Measurements from ENCODE around the gene RWDD4.

Gene RWDD4

GRCh38 chr4:183659029-183659871 is at the start of gene RWDD4, which contains the start of gene TRAPPC11:
Gene RWDD4 (minus strand): TSS chr4:183659185. CDS start chr4:183658952, 233 bp downstream.
Gene TRAPPC11 (plus strand): TSS chr4:183659293. CDS start chr4:183663868, 4,575 bp downstream.
- H3K27me3 ChIP-seq (ENCODE audit: control insufficient read depth, insufficient read depth, low read length) = no peaks in the 10 kb centered on the region
- peak within 1 kb of the TSS; percentile 92; the same call in 1 of the 2 replicates for H3K4me3 ChIP-seq (ENCODE audit: low read length)
- no peaks in the 10 kb centered on the region; the same call in 1 of the 2 replicates for H3K4me1 ChIP-seq (ENCODE audit: control insufficient read depth, insufficient read depth, low read length)
- no peaks in the 10 kb centered on the region for H3K9me3 ChIP-seq (ENCODE audit: control insufficient read depth, insufficient read depth, low read length)
- no CpG with 5 or more reads among the region's 63 CpGs for WGBS (ENCODE audit: insufficient coverage, insufficient read length)
- H3K27ac ChIP-seq (ENCODE audit: low read length) = no peak within 1 kb of the TSS
- no peaks in the 10 kb centered on the region for H3K36me3 ChIP-seq (ENCODE audit: control insufficient read depth, insufficient read depth, low read length)
- DNase-seq (ENCODE audit: low read depth, low spot score) = peak; percentile 80

GRCh38 chr4:183702492-183702891 is 43.5 kb upstream of the RWDD4 start:
- Histone ChIP-seq H3K27me3 (ENCODE audit: control insufficient read depth, insufficient read depth, low read length) (no peaks in the 10 kb centered on the region), H3K36me3 (ENCODE audit: control insufficient read depth, insufficient read depth, low read length) (peaks cover 3% of the 10 kb centered on the region; the same call in 1 of the 2 replicates), H3K9me3 (ENCODE audit: control insufficient read depth, insufficient read depth, low read length) (no peaks in the 10 kb centered on the region), H3K4me3 (ENCODE audit: low read length) (no peak overlapping the region), H3K27ac (ENCODE audit: low read length) (no peak overlapping the region), H3K4me1 (ENCODE audit: control insufficient read depth, insufficient read depth, low read length) (no peaks in the 10 kb centered on the region)
- no peak for DNase-seq (ENCODE audit: low read depth, low spot score)
- WGBS (ENCODE audit: insufficient coverage, insufficient read length) = no CpG with 5 or more reads among the region's 1 CpG

GRCh38 chr4:183700407-183700806 is 41.4 kb upstream of the RWDD4 start:
- H3K36me3 ChIP-seq (ENCODE audit: control insufficient read depth, insufficient read depth, low read length) = peaks cover 3% of the 10 kb centered on the region; the same call in 1 of the 2 replicates
- no peak overlapping the region for H3K27ac ChIP-seq (ENCODE audit: low read length)
- no CpG with 5 or more reads among the region's 4 CpGs for WGBS (ENCODE audit: insufficient coverage, insufficient read length)

GRCh38 chr4:183698909-183699308 is 39.9 kb upstream of the RWDD4 start:
- no peaks in the 10 kb centered on the region for H3K9me3 ChIP-seq (ENCODE audit: control insufficient read depth, insufficient read depth, low read length)
- no peaks in the 10 kb centered on the region for H3K4me1 ChIP-seq (ENCODE audit: control insufficient read depth, insufficient read depth, low read length)
- H3K36me3 ChIP-seq (ENCODE audit: control insufficient read depth, insufficient read depth, low read length) = peaks cover 3% of the 10 kb centered on the region; the same call in 1 of the 2 replicates
- no peaks in the 10 kb centered on the region for H3K27me3 ChIP-seq (ENCODE audit: control insufficient read depth, insufficient read depth, low read length)
- no peak overlapping the region for H3K4me3 ChIP-seq (ENCODE audit: low read length)
- no peak overlapping the region for H3K27ac ChIP-seq (ENCODE audit: low read length)
- DNase-seq (ENCODE audit: low read depth, low spot score) = no peak

More at GRCh38 chr4:183700407-183700806, 41.4 kb upstream of the RWDD4 start:
- Histone ChIP-seq H3K4me1 (ENCODE audit: control insufficient read depth, insufficient read depth, low read length) (no peaks in the 10 kb centered on the region), H3K9me3 (ENCODE audit: control insufficient read depth, insufficient read depth, low read length) (no peaks in the 10 kb centered on the region), H3K4me3 (ENCODE audit: low read length) (no peak overlapping the region), H3K27me3 (ENCODE audit: control insufficient read depth, insufficient read depth, low read length) (no peaks in the 10 kb centered on the region)
- no peak for DNase-seq (ENCODE audit: low read depth, low spot score)

- H3K9me3 ChIP-seq (ENCODE audit: control insufficient read depth, insufficient read depth, low read length) = no peaks in the 10 kb centered on the region
- H3K27me3 ChIP-seq (ENCODE audit: control insufficient read depth, insufficient read depth, low read length) = no peaks in the 10 kb centered on the region
- no peaks in the 10 kb centered on the region for H3K4me1 ChIP-seq (ENCODE audit: control insufficient read depth, insufficient read depth, low read length)
- H3K27ac ChIP-seq (ENCODE audit: low read length) = no peak overlapping the region
- H3K4me3 ChIP-seq (ENCODE audit: low read length) = no peak overlapping the region
- DNase-seq (ENCODE audit: low read depth, low spot score) = no peak
- no peaks in the 10 kb centered on the region for H3K36me3 ChIP-seq (ENCODE audit: control insufficient read depth, insufficient read depth, low read length)
These were observed 32.9 kb upstream of the RWDD4 start for GRCh38 chr4:183691897-183692296.

- Histone ChIP-seq H3K4me1 (ENCODE audit: control insufficient read depth, insufficient read depth, low read length) (no peaks in the 10 kb centered on the region), H3K9me3 (ENCODE audit: control insufficient read depth, insufficient read depth, low read length) (no peaks in the 10 kb centered on the region), H3K36me3 (ENCODE audit: control insufficient read depth, insufficient read depth, low read length) (no peaks in the 10 kb centered on the region; the same call in 1 of the 2 replicates), H3K27me3 (ENCODE audit: control insufficient read depth, insufficient read depth, low read length) (no peaks in the 10 kb centered on the region), H3K4me3 (ENCODE audit: low read length) (no peak overlapping the region), H3K27ac (ENCODE audit: low read length) (no peak overlapping the region)
- no peak for DNase-seq (ENCODE audit: low read depth, low spot score)
These were observed 32.0 kb upstream of the RWDD4 start for GRCh38 chr4:183691006-183691405.

- Histone ChIP-seq H3K36me3 (ENCODE audit: control insufficient read depth, insufficient read depth, low read length) (no peaks in the 10 kb centered on the region; the same call in 1 of the 2 replicates), H3K4me3 (ENCODE audit: low read length) (no peak overlapping the region), H3K27me3 (ENCODE audit: control insufficient read depth, insufficient read depth, low read length) (no peaks in the 10 kb centered on the region), H3K27ac (ENCODE audit: low read length) (no peak overlapping the region), H3K9me3 (ENCODE audit: control insufficient read depth, insufficient read depth, low read length) (no peaks in the 10 kb centered on the region), H3K4me1 (ENCODE audit: control insufficient read depth, insufficient read depth, low read length) (no peaks in the 10 kb centered on the region)
- WGBS (ENCODE audit: insufficient coverage, insufficient read length) = 100% methylated on average over 1 of the region's 6 CpGs
- DNase-seq (ENCODE audit: low read depth, low spot score) = no peak
These were observed 29.2 kb upstream of the RWDD4 start for GRCh38 chr4:183688216-183688615.

- no peaks in the 10 kb centered on the region; the same call in 1 of the 2 replicates for H3K36me3 ChIP-seq (ENCODE audit: control insufficient read depth, insufficient read depth, low read length)
These were observed 27.5 kb upstream of the RWDD4 start for GRCh38 chr4:183686461-183686860.

GRCh38 chr4:183681119-183681518 is 22.1 kb upstream of the RWDD4 start:
- no peaks in the 10 kb centered on the region for H3K9me3 ChIP-seq (ENCODE audit: control insufficient read depth, insufficient read depth, low read length)
- no peaks in the 10 kb centered on the region; the same call in 1 of the 2 replicates for H3K36me3 ChIP-seq (ENCODE audit: control insufficient read depth, insufficient read depth, low read length)
- DNase-seq (ENCODE audit: low read depth, low spot score) = no peak
- no CpG with 5 or more reads among the region's 4 CpGs for WGBS (ENCODE audit: insufficient coverage, insufficient read length)
- H3K4me3 ChIP-seq (ENCODE audit: low read length) = no peak overlapping the region
- no peaks in the 10 kb centered on the region for H3K4me1 ChIP-seq (ENCODE audit: control insufficient read depth, insufficient read depth, low read length)
- H3K27ac ChIP-seq (ENCODE audit: low read length) = no peak overlapping the region
- H3K27me3 ChIP-seq (ENCODE audit: control insufficient read depth, insufficient read depth, low read length) = no peaks in the 10 kb centered on the region

More at GRCh38 chr4:183686461-183686860, 27.5 kb upstream of the RWDD4 start:
- no peak overlapping the region for H3K27ac ChIP-seq (ENCODE audit: low read length)
- no peaks in the 10 kb centered on the region for H3K27me3 ChIP-seq (ENCODE audit: control insufficient read depth, insufficient read depth, low read length)
- H3K4me1 ChIP-seq (ENCODE audit: control insufficient read depth, insufficient read depth, low read length) = no peaks in the 10 kb centered on the region
- H3K4me3 ChIP-seq (ENCODE audit: low read length) = no peak overlapping the region
- no peak for DNase-seq (ENCODE audit: low read depth, low spot score)
- no CpG with 5 or more reads among the region's 2 CpGs for WGBS (ENCODE audit: insufficient coverage, insufficient read length)
- H3K9me3 ChIP-seq (ENCODE audit: control insufficient read depth, insufficient read depth, low read length) = no peaks in the 10 kb centered on the region

GRCh38 chr4:183675625-183676024 is 16.6 kb upstream of the RWDD4 start:
- Histone ChIP-seq H3K9me3 (ENCODE audit: control insufficient read depth, insufficient read depth, low read length) (no peaks in the 10 kb centered on the region), H3K36me3 (ENCODE audit: control insufficient read depth, insufficient read depth, low read length) (no peaks in the 10 kb centered on the region), H3K4me3 (ENCODE audit: low read length) (no peak overlapping the region), H3K27me3 (ENCODE audit: control insufficient read depth, insufficient read depth, low read length) (no peaks in the 10 kb centered on the region), H3K27ac (ENCODE audit: low read length) (no peak overlapping the region), H3K4me1 (ENCODE audit: control insufficient read depth, insufficient read depth, low read length) (no peaks in the 10 kb centered on the region)
- no CpG with 5 or more reads among the region's 4 CpGs for WGBS (ENCODE audit: insufficient coverage, insufficient read length)
- DNase-seq (ENCODE audit: low read depth, low spot score) = no peak

- no CpG with 5 or more reads among the region's 3 CpGs for WGBS (ENCODE audit: insufficient coverage, insufficient read length)
- Histone ChIP-seq H3K4me1 (ENCODE audit: control insufficient read depth, insufficient read depth, low read length) (no peaks in the 10 kb centered on the region), H3K4me3 (ENCODE audit: low read length) (no peak overlapping the region), H3K9me3 (ENCODE audit: control insufficient read depth, insufficient read depth, low read length) (no peaks in the 10 kb centered on the region), H3K27ac (ENCODE audit: low read length) (no peak overlapping the region), H3K36me3 (ENCODE audit: control insufficient read depth, insufficient read depth, low read length) (peaks cover 4% of the 10 kb centered on the region; the same call in 1 of the 2 replicates), H3K27me3 (ENCODE audit: control insufficient read depth, insufficient read depth, low read length) (no peaks in the 10 kb centered on the region)
- no peak for DNase-seq (ENCODE audit: low read depth, low spot score)
These were observed 15.2 kb upstream of the RWDD4 start for GRCh38 chr4:183674153-183674552.
